Neural cell (in vitro differentiated cells): ENCODE results near the gene SLC15A2. TPM values are rescaled to one million over a fixed set of nuclear protein-coding genes. Genes with fewer than 3 reads are reported as not detected.

Experiments used
- H2AFZ ChIP-seq: fragments of 200-600, 300-800 bp; sonication (generic), shearing (Covaris generic); 2 replicates; pipeline ENCODE4 v1.6.0; 2014; ENCODE audit warnings: low read depth, mild to moderate bottlenecking, antibody characterized with exemption, low read length, moderate library complexity
- H3F3A ChIP-seq: fragments of 200-600 bp; shearing (Covaris generic); 2 replicates; pipeline ENCODE4 v1.6.1; 2016; ENCODE audit warnings: mild to moderate bottlenecking, moderate library complexity, mixed read lengths, antibody characterized with exemption, low read length; ENCODE audit not compliant: insufficient read depth, poor library complexity, severe bottlenecking
- H3K27ac ChIP-seq: fragments of 200-600, 300-800 bp; sonication (generic), shearing (Covaris generic); 2 replicates; pipeline ENCODE4 v1.5.1; 2014; ENCODE audit warnings: mild to moderate bottlenecking, low read length, moderate library complexity
- H3K27me3 ChIP-seq: fragments of 300-800, 200-600 bp; sonication (generic), shearing (Covaris generic); 2 replicates; pipeline ENCODE4 v1.6.0; 2014; ENCODE audit warnings: mild to moderate bottlenecking, low read depth, low read length, moderate library complexity; ENCODE audit not compliant: insufficient read depth
- H3K36me3 ChIP-seq: fragments of 300-800, 200-600 bp; sonication (generic), shearing (Covaris generic); 2 replicates; pipeline ENCODE4 v1.5.1; 2014; ENCODE audit warnings: mild to moderate bottlenecking, antibody characterized with exemption, low read length, moderate library complexity; ENCODE audit not compliant: insufficient read depth
- H3K4me2 ChIP-seq: fragments of 300-800, 200-600 bp; sonication (generic), shearing (Covaris generic); 2 replicates; pipeline ENCODE4 v1.6.0; 2014; ENCODE audit warnings: mild to moderate bottlenecking, low read length
- H3K4me3 ChIP-seq: fragments of 300-800, 200-600 bp; sonication (generic), shearing (Covaris generic); 2 replicates; pipeline ENCODE4 v1.5.1; 2014; ENCODE audit warnings: mild to moderate bottlenecking, low read length, moderate library complexity
- H3K79me2 ChIP-seq: fragments of 200-600 bp; shearing (Covaris generic); replicated peaks from 2 replicates; pipeline ENCODE4 v1.6.0; 2014; ENCODE audit warnings: mild to moderate bottlenecking, low read length, moderate library complexity; ENCODE audit not compliant: insufficient read depth
- H3K9ac ChIP-seq: fragments of 300-800, 200-600 bp; sonication (generic), shearing (Covaris generic); 2 replicates; pipeline ENCODE4 v1.6.1; 2016; ENCODE audit warnings: mild to moderate bottlenecking, low read length, mixed read lengths
- H3K9me2 ChIP-seq: fragments of 200-600 bp; shearing (Covaris generic); 2 replicates; pipeline ENCODE4 v1.6.1; 2016; ENCODE audit warnings: mild to moderate bottlenecking, low read length, mixed read lengths; ENCODE audit not compliant: insufficient read depth
- H3K9me3 ChIP-seq: fragments of 200-600, 300-800 bp; sonication (generic), shearing (Covaris generic); 2 replicates; pipeline ENCODE4 v1.6.1; 2016; ENCODE audit warnings: mild to moderate bottlenecking, mixed run types, low read length, moderate library complexity, mixed read lengths
- H4K20me1 ChIP-seq: fragments of 200-600 bp; shearing (Covaris generic); 2 replicates; pipeline ENCODE4 v1.6.1; 2016; ENCODE audit warnings: mild to moderate bottlenecking, mixed run types; ENCODE audit not compliant: insufficient read depth
- CTCF ChIP-seq: fragments of 450-650 bp; IDR thresholded peaks from 2 replicates; pipeline ENCODE4 v1.5.1; 2014; ENCODE audit warnings: antibody characterized with exemption, mild to moderate bottlenecking, moderate library complexity; ENCODE audit not compliant: poor library complexity, severe bottlenecking
- EP300 ChIP-seq: fragments of 450-650 bp; conservative IDR thresholded peaks from 2 replicates; pipeline ENCODE4 v1.6.1; 2014; ENCODE audit warnings: antibody characterized with exemption, mild to moderate bottlenecking, moderate library complexity; ENCODE audit not compliant: poor library complexity, severe bottlenecking
- EZH2 ChIP-seq: fragments of 200-600, 300-800 bp; shearing (Covaris generic), sonication (generic); IDR thresholded peaks from 2 replicates; pipeline ENCODE4 v1.6.1; 2014; ENCODE audit warnings: antibody characterized with exemption, low read length, borderline replicate concordance, mild to moderate bottlenecking; ENCODE audit not compliant: insufficient read depth, poor library complexity, severe bottlenecking
- MXI1 ChIP-seq: fragments of 450-650 bp; conservative IDR thresholded peaks from 2 replicates; pipeline ENCODE4 v1.6.1; 2014; ENCODE audit warnings: antibody characterized with exemption, mild to moderate bottlenecking; ENCODE audit not compliant: poor library complexity, severe bottlenecking
- POLR2AphosphoS5 ChIP-seq: IDR thresholded peaks from 2 replicates; pipeline ENCODE4 v1.6.1; 2012
- RAD21 ChIP-seq: fragments of 450-650 bp; conservative IDR thresholded peaks from 2 replicates; pipeline ENCODE4 v1.6.1; 2014; ENCODE audit warnings: antibody characterized with exemption, mild to moderate bottlenecking, moderate library complexity
- REST ChIP-seq: IDR thresholded peaks from 2 replicates; pipeline ENCODE4 v1.6.1; 2012; ENCODE audit warnings: borderline replicate concordance
- SMC3 ChIP-seq: fragments of 450-650 bp; conservative IDR thresholded peaks from 2 replicates; pipeline ENCODE4 v1.6.1; 2014; ENCODE audit warnings: antibody characterized with exemption, mild to moderate bottlenecking, moderate library complexity; ENCODE audit not compliant: poor library complexity
- TAF1 ChIP-seq: IDR thresholded peaks from 2 replicates; pipeline ENCODE4 v1.6.1; 2012; ENCODE audit warnings: low read depth
- polyA minus RNA-seq: library from RNA; depleted of rRNA, polyadenylated mRNA; stranded (reverse); fragments of >200 nt; gene quantifications from 2 replicates; pipeline ENCODE4 v1.2.3, GENCODE V29; 2014
- polyA plus RNA-seq: library from polyadenylated mRNA; depleted of rRNA; stranded (reverse); fragments of >200 nt; gene quantifications from 2 replicates; pipeline ENCODE4 v1.2.3, GENCODE V29; 2014

Gene SLC15A2
- 1.6 TPM in 2 replicates for polyA plus RNA-seq
- 0.46 and 0.49 TPM in 2 replicates for polyA minus RNA-seq

GRCh38 chr3:121894301-121894990 lies at the start of gene SLC15A2:
TSS of gene SLC15A2 (plus strand) at chr3:121894401. CDS start at chr3:121894477, 76 bp downstream.
- no peak within 1 kb of the TSS for H3K4me3 ChIP-seq
- no peak within 1 kb of the TSS for H3K27ac ChIP-seq
- no peaks in the 10 kb centered on the region for H3F3A ChIP-seq
- no peaks in the 10 kb centered on the region for H3K9me2 ChIP-seq
- H3K9ac ChIP-seq, result no peak within 1 kb of the TSS
- no peaks in the 10 kb centered on the region for H3K36me3 ChIP-seq
- no peaks in the 10 kb centered on the region for H4K20me1 ChIP-seq
- no peak within 1 kb of the TSS for H3K4me2 ChIP-seq
- no peak within 1 kb of the TSS for H2AFZ ChIP-seq
- no peaks in the 10 kb centered on the region for H3K9me3 ChIP-seq
- H3K79me2 ChIP-seq, result no peaks in the 10 kb centered on the region
- no peaks in the 10 kb centered on the region for H3K27me3 ChIP-seq
- no peak for TF ChIP-seq POLR2AphosphoS5
- no peak for TF ChIP-seq CTCF
- TF ChIP-seq REST, result no peak
- TF ChIP-seq RAD21, result no peak
- TF ChIP-seq TAF1, result no peak
- no peak for TF ChIP-seq SMC3
- no peak for TF ChIP-seq MXI1
- no peak for TF ChIP-seq EP300
- TF ChIP-seq EZH2, result no peak

GRCh38 chr3:121844892-121845291 lies 49.3 kb upstream of the SLC15A2 start:
- Histone ChIP-seq H3K9ac (no peak overlapping the region), H3F3A (no peaks in the 10 kb centered on the region), H3K4me3 (no peak overlapping the region), H3K79me2 (no peaks in the 10 kb centered on the region), H3K9me2 (no peaks in the 10 kb centered on the region), H3K27ac (no peak overlapping the region), H3K36me3 (no peaks in the 10 kb centered on the region), H3K4me2 (no peak overlapping the region), H2AFZ (no peak overlapping the region), H3K27me3 (no peaks in the 10 kb centered on the region), H3K9me3 (no peaks in the 10 kb centered on the region), H4K20me1 (no peaks in the 10 kb centered on the region)
- TF ChIP-seq EP300, result no peak

- H4K20me1 ChIP-seq, result no peaks in the 10 kb centered on the region
- H3K9me2 ChIP-seq, result no peaks in the 10 kb centered on the region
- H3K9ac ChIP-seq, result no peak overlapping the region
- no peaks in the 10 kb centered on the region for H3K79me2 ChIP-seq
- no peaks in the 10 kb centered on the region for H3K9me3 ChIP-seq
- TF ChIP-seq EZH2, result no peak
- TF ChIP-seq CTCF, result no peak
- no peak for TF ChIP-seq RAD21
- TF ChIP-seq TAF1, result no peak
- TF ChIP-seq REST, result no peak
- TF ChIP-seq SMC3, result no peak
- TF ChIP-seq EP300, result no peak
- TF ChIP-seq POLR2AphosphoS5, result no peak
- no peak overlapping the region for H3K27ac ChIP-seq
- no peaks in the 10 kb centered on the region for H3F3A ChIP-seq
- no peaks in the 10 kb centered on the region for H3K36me3 ChIP-seq
- no peak overlapping the region for H3K4me3 ChIP-seq
- H3K27me3 ChIP-seq, result no peaks in the 10 kb centered on the region
- no peak overlapping the region for H2AFZ ChIP-seq
- H3K4me2 ChIP-seq, result no peak overlapping the region
Measured at GRCh38 chr3:121852256-121852655, 41.9 kb upstream of the SLC15A2 start.
